ENCODE data around the gene USO1.
"Not testable (repeated sequence)": the region's sequence is repeated elsewhere in the genome, so short reads cannot be mapped to it uniquely, and the experiment has no call there.

USO1 gene

DNA sequence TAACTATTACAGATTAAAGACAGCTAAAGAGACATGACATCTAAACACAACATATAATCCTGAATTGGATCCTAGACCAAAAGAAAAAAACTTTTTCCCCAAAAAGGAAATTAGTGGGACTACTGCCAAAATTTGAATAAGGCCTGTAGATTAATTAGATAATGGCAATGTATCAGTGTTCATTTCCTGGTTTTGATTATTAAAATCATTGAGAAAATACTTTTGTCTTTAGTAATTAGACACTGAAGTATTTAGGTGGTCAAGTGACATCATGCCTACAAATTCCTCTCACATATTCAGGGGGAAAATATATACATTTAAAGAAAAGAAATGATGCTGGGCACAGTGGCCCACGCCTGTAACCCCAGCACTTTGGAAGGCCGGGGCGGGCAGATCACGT lies 10.4 kb upstream of the USO1 start:
- DNase-seq = no peak

DNA sequence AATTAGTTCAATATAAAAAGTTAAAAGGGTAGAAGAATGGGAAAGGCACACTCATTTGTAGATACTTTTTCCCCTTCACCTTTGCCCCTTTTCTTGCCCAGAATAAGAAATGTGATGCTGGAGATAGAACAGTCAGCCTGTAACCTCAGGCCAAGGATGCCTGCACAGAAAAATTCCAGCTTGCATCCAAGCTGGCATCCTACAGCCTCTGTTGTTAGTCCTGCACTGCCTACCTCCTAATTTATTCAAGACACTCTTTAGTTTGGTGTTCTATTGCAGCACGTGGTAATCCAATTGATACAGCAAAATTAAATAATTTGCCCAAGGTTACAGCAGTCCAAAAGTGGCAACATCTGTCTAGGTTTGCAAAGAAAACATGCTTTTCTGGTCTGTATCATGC lies 9.7 kb upstream of the USO1 start:
- DNase-seq = no peak

DNA sequence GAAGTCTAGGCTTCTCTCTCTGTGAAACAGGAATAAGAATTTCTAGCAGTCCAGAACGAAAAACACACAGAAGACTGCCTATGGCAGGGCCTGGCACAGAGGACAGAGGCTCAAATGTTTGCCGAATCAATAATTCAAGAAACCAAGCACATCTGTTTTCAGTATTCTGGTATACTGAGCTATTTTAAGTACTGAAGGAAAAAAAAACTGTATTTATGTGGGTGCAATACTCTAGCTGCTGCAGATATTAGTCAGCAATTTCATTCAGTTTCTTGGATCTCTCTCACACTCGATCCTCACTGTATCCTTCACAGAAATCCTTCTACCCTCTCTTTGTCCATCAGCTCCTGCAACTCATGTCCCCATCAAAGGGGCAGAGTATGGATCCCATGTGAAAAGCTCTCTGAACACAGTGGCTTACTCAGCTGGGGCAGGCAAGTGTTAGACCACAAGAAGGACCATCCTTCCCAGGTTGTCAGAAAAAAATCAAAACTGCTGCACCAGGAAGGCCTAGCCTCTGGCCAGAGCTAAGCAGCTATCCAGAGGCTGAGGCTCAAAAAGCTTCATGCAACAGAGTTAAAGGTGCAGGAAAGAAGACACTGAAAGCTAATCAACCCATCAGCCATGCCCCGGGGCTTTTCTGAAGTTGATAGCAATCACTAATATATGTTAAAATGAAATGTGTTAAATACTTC lies 9.1 kb upstream of the USO1 start:
- no peak for DNase-seq

DNA sequence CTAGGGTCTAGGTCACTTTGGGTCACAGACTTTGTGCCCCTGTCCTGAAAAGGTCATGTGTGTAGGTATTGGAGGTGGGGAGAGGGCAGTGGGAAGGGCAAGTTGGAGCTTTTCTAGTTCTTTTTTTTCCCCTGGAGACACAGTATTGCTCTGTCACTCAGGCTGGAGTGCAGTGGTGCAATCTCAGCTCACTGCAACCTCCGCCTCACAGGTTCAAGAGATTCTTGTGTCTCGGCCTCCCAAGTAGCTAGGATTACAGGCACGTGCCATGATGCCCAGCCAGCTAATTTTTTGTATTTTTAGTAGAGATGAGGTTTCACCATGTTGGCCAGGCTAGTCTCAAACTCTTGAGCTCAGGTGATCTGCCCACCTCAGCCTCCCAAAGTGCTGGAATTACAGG lies 8.3 kb upstream of the USO1 start:
- DNase-seq = not testable (repeated sequence)

DNA sequence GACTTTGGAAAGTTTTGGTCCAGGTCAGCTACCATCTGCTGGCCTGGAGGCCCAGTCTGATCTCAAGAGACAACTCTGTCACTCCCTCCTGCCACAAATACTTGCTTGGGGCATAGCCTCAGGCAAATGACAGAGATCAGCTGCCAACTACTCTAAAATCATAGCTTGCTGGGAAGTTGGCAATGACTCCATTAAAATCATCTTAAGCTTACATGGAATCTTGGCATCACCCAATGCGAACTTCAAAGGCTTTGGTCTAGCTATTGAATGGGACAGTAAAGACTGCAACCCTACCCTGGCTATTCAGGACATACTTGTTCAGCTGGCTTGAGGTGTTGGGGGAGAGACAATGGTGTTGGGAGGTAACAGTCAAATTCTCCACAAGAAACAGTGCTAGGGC lies 7.0 kb upstream of the USO1 start:
- no peak for DNase-seq

DNA sequence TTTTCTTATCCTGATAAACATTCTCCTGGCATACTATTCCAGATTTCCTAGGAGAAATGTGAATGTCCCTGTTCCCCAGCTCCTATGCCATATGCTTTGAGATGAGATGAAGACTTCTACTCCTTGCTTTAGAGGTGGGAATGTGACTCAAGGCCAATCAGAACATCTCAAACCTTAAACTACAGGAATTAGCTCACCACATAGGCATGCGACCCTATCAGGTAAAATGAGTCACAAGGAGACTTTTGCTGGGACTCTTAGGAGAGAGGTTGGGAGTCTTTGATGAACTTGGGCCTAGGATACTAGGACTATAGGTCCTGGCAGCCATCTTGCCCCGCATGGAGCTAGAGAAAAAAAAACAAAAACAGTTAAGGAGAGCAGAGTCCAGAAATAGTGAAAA lies 5.8 kb upstream of the USO1 start:
- no peak for DNase-seq

DNA sequence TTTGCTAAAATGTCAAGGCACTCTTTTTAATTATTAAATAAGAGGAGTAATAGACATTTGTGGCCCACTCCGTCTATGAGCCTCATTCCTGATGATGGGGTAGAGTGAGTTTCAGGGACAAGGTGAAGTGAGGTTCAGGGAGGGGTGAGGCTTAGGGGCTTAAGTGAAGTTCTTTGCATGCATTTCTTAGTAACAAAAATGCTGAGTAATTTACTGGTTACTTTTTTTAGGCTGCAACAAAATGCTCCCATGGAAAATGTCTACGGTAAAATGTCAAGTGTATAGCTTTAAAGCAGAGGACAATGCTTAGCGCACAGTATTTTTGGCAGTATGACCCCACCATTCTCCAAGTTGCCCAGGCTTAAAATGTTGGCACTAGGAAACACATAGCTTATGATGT lies 2.0 kb upstream of the USO1 start:
- peak; percentile 19 for DNase-seq

DNA sequence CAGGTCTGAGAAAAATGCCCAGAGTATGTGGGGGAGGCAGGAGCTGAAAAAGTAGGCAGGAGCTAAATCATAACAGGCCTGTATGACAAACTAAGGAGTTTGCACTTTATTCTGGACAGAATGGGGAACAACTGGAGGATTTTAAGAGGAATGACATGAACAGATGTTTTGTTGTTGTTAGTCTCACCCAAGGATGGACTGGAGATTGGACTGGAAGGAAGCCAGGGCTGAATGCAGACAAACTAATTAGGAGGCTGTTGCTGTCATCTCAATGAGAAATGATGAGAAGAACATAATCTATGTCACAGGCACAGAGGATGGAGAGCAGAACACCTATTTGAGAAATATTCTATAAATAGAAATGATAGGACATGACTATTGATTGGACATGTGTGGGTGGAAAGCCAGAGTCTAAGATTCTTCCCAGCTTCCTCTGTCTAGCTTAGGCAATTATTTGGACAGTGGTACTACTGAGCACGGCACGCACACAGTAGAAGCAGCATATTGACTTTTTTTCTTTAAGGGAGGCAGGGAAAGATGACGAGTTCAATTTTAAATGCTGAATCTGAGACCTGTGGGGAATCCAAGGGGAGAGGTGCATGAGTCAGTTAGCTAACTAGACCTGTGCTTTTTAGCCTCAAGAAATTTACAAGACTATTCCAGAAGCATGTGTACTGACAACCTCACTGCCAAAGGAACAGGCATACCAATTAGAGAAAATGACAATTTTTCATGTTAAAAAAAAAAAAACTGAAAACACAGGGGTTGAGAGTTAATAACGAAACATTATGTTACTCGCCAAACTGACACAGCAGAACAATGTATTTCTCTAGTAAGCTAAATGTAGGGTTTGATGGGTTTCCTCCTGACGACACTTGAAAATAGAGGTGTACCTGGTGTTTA lies 963 bp upstream of the USO1 start:
- DNase-seq = peak; percentile 64

DNA sequence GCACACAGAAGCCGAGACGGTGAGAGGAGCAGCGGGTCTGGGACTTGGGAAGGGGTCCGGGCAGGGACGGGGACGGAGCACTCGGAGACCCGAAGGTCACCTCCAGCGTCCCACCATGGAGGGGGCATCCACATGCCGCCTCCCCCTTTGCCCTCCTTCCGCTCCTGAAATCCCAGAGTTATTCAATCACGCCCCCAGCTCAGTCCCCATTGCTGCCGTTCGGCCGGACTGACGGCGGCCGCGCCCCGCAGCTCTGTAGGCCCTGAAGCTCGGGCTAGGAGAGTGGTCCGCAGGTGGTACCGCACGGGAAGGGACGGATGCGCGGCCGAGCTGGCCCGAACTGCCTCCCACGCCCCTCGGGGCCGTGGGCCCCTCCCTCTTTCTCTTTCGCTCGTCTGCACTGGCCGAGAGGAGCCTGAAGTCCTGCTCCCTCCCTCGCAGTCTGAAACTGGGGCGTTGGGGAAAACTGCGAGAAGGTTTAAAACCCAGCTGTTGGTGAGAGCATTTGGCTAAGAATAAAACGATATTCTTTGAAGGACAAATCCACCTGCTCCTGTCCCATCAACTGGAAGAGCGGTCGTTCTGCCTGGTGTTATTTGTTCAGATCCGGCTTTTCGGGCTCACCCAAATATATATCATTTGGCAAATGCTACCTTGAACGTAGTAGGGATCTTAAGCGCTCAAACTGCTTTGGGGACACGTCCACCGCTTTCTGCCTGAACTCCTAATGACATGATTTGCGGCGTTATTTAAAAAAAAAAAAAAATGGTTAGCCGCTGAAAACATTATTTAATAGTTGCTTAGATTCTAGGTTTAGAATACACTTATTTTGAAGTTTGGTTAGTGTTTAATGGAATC lies 719 bp downstream of the USO1 start:
- DNase-seq = peak; percentile 82

DNA sequence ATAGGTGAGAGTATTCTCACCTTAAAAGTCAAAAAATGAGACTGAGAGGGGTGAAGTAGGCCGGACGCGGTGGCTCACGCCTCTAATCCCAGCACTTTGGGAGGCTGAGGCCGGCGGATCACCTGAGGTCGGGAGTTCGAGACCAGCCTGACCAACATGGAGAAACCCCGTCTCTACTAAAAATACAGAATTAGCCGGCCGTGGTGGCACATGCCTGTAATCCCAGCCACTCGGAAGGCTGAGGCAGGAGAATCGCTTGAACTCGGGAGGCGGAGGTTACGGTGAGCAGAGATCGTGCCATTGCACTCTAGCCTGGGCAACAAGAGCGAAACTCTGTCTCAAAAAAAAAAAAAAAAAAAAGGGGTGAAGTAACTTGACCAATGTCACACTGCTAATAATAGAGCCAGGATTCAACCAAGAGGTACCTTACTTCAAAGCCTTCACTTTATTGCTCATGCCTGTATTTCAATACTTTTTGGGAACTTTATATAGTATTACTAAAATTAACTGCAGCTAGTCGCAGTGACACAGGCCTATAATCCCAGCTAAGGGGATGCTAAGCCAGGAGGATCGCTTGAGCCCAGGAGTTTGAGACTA lies 1.7 kb downstream of the USO1 start:
- not testable (repeated sequence) for DNase-seq

DNA sequence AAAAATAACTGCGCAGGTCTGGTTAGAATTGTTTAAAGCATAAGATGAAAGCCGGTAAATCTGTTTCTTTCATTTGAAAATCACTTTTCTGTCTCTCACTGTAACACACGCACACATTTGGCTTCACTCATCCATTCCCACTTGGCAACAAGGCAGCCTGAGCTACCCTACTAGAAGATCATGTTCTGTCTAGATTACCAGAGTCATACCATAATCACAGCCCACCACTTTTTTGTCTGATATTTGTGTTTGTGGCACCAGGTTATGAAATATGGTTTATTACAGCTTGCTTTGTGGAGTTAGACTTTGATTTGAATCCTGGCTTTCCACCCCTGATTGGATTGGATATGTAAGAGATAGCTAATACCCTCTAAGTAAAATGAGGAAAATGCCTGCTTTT lies 2.2 kb downstream of the USO1 start:
- peak; percentile 26 for DNase-seq

DNA sequence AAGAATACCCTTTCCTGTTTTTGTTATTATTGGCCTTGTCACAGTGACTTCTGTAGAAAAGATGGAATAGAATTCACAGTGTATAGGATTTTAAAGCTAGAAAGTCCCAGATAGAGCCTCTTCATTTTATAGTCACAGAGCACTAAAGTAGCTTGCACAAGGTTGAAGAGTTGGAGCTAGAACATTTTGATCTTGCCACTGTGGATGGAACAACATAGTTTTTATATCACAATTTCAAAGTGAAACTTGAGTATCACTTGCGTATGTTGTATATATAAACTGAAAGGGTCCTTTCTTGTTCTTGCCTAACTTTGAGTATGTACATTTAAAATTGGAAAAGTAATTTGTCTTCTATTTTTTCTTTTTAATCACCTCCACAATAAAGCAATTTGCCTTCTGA lies 2.7 kb downstream of the USO1 start:
- no peak for DNase-seq

DNA sequence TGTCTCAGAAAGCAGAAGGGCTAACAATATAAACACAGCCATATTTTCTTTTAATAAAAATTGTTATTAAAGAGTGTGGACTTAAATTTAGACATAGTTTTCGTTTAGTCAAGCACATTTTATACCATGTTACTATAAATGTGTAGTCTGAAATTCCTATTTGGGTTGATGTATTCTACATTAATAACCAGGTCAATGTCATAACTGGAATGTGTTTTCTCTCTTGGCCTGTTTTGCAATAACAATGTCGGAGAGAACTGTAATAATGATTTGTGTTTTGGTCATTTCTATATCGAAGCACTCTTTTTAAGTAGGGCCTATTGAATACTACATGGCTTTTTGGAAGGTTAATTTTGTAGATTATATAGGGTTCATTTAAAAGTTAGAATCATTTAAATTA lies 5.5 kb downstream of the USO1 start:
- no peak for DNase-seq

DNA sequence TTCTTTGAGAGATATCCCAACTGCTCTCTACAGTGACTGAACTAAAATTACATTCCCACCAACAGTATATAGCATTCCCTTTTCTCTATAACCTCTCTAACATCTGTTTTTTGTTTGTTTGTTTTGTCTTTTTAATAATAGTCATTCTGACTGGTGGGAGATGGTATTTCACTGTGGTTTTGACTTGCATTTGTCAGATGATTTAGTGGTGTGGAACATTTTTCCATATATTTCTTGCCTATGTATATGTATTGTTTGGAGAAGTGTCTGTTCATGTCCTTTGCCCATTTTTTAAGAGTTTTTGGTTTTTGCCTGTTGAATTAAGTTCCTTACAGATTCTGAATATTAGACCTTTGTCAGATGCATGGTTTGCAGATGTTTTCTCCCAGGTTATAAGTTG lies 9.0 kb downstream of the USO1 start:
- no peak for DNase-seq

DNA sequence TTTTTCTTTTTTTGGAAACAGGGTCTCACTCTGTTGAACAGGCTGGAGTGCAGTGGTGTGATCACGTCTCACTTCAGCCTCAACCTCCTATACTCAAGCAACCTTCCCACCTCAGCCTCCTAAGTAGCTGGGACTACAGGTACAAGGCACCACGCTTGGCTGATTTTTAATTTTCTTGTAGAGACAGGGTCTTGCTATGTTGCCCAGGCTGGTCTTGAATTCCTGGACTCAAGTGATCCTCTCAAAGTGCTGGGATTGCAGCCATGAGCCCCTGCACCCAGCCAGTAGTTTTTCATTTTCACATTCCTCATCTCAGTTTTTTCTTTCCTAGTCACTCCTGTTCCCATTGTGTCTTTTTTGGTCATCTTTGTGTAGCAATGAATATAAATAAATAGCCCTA lies 11.1 kb downstream of the USO1 start:
- DNase-seq = no peak

DNA sequence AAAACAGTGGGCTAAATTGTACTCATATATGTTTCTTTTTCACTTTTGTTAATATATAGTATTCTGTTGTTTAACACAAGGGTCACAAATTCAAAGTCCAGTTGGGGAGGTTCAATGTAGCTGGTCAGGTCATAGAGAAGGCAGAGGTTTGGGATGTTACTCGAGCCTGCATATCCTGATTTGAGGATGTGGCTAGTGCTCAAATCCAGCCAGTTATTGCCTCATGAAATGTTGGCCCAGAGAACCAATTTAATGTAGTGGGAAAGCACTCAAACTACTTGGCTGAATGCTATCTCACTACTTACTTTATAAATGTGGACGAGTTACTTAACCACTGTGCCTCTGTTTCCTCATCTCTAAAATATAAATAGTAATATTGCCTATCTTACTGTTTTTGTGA lies 12.5 kb downstream of the USO1 start:
- DNase-seq = no peak

DNA sequence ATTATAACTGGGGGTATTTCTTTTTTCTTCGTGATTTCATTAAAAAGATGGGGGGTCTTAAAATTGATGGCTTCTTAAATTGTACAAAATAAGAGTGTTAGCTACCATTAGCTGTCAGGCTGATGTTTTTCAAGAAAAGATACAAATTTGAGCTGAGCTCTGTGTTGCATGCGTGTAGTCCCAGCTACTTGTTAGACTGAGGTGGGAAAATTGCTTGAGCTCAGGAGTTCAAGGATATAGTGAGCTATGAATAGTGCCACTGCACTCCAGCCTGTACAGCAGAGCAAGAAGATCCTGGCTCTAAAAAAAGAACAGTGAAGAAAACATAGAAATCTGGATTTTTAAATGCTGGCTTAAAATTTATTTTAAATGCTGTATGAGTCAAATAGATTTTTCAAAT lies 13.0 kb downstream of the USO1 start:
- no peak for DNase-seq

DNA sequence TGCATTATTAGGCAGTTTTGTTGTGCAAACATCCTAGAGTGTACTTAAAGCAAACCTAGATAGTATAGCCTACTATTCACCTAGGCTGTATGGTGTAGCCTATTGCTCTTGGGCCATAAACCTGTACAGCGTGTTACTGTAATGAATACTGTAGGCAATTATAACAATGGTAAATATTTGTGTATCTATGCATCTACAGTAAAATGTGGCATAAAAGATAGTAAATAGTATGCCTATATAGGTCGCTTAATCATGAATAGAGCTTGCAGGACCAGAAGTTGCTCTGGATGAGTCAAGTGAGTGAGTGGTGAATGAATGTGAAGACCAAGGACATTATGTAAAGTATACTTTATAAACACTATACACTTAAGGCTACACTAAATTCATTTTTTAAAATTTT lies 16.6 kb downstream of the USO1 start:
- no peak for DNase-seq

DNA sequence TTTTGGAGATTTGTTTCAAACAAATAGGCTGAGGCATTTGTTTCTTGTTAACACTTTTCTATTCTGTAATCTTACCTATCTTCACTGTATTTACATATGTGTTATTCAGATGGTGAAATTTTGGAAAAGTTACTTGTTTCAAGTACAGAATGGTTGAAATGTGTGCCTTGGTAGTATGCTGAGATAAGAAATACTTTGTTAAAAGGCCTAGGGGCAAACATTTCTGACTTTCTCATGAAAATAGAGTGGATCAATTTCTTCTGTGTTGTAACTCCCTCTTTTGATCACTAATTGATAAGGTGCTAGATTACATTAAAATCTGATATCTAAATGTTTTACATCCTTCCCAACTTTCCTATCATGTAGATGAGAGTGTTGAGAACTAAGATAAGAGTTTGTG lies 18.1 kb downstream of the USO1 start:
- no peak for DNase-seq

DNA sequence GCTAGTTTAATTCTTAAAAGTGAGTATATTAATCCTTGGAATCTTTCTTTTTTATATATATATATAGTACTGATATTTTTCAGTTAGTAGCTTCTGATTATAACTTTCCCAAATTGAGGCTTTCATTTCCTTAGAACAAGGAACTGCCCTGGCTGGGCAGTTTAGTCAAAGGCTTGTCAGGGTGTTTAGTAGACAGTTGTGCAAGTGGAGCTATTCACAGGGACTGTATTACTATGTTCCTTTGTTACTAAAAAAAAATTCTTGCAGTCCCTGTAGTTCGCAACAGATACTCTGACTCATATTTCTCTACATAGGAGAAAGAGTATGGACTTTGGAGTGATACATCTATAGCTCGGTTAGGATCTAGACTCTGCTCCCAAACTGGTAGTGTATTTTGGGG lies 20.8 kb downstream of the USO1 start:
- DNase-seq = peak; percentile 61

DNA sequence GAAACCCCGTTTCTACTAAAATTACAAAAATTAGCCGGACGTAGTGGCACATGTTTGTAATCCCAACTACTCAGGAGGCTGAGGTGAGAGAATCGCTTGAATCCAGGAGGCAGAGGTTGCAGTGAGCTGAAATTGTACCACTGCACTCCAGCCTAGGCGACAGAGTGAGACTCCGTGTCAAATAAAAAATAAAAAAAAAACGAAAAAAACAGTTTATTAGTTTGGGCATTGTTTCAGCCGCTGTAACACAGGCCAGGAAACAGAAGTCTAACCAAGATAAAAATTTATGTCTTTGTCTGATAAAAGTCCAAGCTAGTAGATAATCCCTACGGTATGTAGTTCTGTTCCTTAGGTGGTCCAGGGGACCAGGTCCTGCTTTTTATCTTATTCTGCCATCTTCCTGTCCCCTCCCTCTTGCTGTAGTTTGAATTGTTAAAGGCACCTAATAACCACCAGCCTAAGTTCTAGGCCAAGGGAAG lies 21.4 kb downstream of the USO1 start:
- peak; percentile 38 for DNase-seq

DNA sequence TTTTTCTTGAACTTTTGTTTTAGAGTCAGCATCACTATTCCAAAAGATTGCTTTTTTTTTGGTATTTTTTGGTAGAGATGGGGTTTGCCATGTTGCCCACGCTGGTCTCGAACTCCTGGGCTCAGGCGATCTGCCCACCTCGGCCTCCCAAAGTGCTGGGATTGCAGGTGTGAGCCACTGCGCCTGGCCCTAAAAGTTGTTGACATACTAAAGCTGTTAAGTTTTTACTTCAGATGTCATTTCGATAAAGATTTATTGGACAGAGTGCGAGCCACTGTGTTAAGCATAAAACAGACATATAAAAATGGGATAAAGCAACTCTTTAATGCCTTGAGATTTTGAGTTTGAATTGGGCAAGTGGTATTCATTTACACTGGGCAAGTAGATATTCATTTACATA lies 28.3 kb downstream of the USO1 start:
- no peak for DNase-seq

DNA sequence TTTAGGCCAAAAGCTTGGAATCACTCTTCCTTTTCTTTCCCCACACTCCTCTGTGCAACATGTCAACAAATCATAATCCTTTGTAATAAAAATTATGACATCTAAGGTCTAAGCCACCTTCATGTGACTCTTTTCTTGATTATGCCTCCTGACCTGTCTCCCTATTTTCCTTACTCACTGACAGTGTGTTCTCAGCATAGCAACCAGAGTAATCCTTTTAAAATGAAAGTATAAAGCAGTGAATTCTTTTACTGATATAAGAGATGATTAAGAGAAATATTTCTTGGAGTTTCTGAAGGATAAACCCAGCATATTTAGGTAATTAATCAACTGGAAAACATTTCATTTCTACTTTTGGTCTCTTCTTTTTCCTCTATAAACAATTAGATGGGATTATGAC lies 44.7 kb downstream of the USO1 start:
- no peak for DNase-seq
